GDM1 (cell line): ENCODE results near the gene TCHH.

Source experiments
- DNase-seq: peaks from one replicate; lab custom pipeline; 2025; lab: John Stamatoyannopoulos, UW

The TCHH gene

GRCh38 chr1:152067150-152067549 lies 48.1 kb downstream of the TCHH start:
- DNase-seq, result no peak

GRCh38 chr1:152061952-152062351 lies 53.3 kb downstream of the TCHH start:
- DNase-seq, result no peak
